PC-9 (cell line): ENCODE data around the gene ZCCHC14. TPM values are rescaled to one million over a fixed set of nuclear protein-coding genes. Genes with fewer than 3 reads are reported as not detected.
"Not testable (repeated sequence)": the region's sequence is repeated elsewhere in the genome, so short reads cannot be mapped to it uniquely, and the experiment has no call there.

Experiments
- BruUV-seq: library from RNA; stranded (reverse); fragments of 400-500 nt; replicated peaks from 2 replicates; lab custom pipeline; 2021; lab: Mats Ljungman, UMichigan
- CTCF ChIA-PET: fragments of 300-600 bp; sonication (Branson Sonifier 250); formaldehyde crosslinking; loops from one replicate; lab custom pipeline; 2022; ENCODE audit warnings: antibody characterized with exemption; lab: Charles Lee
- POLR2A ChIA-PET: fragments of 300-600 bp; sonication (Branson Sonifier 250); formaldehyde crosslinking; loops from one replicate; lab custom pipeline; 2022; ENCODE audit warnings: antibody characterized with exemption; ENCODE audit not compliant: unreplicated experiment; lab: Charles Lee
- DNase-seq, 2 experiments: peaks; one replicate each; pipeline versions ENCODE4 v3.0.0 to v3.0.0-alpha.2; 2015 to 2022; ENCODE audit warnings: mixed read lengths in 1 of 2
- H2AFZ ChIP-seq: fragments of 200-600 bp; sonication (generic); 2 replicates; pipeline ENCODE4 v1.8.1; 2017; ENCODE audit warnings: antibody characterized with exemption
- H3F3A ChIP-seq: fragments of 200-600 bp; sonication (generic); 2 replicates; pipeline ENCODE4 v1.8.1; 2017; ENCODE audit warnings: antibody characterized with exemption, mild to moderate bottlenecking, low read depth; ENCODE audit not compliant: insufficient read depth
- H3K27ac ChIP-seq: fragments of 200-600 bp; sonication (generic); 2 replicates; pipeline ENCODE4 v1.6.1; 2016; ENCODE audit warnings: mixed run types
- H3K27me3 ChIP-seq: fragments of 200-600 bp; sonication (generic); 2 replicates; pipeline ENCODE4 v1.6.1; 2016; ENCODE audit warnings: low read depth, mixed run types; ENCODE audit not compliant: insufficient read depth
- H3K36me3 ChIP-seq: fragments of 200-600 bp; sonication (generic); 2 replicates; pipeline ENCODE4 v1.6.1; 2016; ENCODE audit warnings: low read depth, mixed run types
- H3K4me1 ChIP-seq: fragments of 200-600 bp; sonication (generic); replicated peaks from 2 replicates; pipeline ENCODE4 v1.6.1; 2016; ENCODE audit warnings: mixed run types; ENCODE audit not compliant: insufficient read depth
- H3K4me2 ChIP-seq: fragments of 200-600 bp; sonication (generic); 2 replicates; pipeline ENCODE4 v1.6.1; 2017; ENCODE audit warnings: mixed run types
- H3K4me3 ChIP-seq: fragments of 200-600 bp; sonication (generic); 2 replicates; pipeline ENCODE4 v1.6.1; 2016; ENCODE audit warnings: mixed run types
- H3K79me2 ChIP-seq: fragments of 200-600 bp; sonication (generic); 2 replicates; pipeline ENCODE4 v1.6.1; 2017; ENCODE audit warnings: low read depth, mixed run types
- H3K9me2 ChIP-seq: fragments of 200-600 bp; sonication (generic); 2 replicates; pipeline ENCODE4 v1.8.1; 2017; ENCODE audit warnings: mild to moderate bottlenecking; ENCODE audit not compliant: insufficient read depth
- H3K9me3 ChIP-seq: fragments of 200-600 bp; sonication (generic); 2 replicates; pipeline ENCODE4 v1.8.1; 2016; ENCODE audit warnings: low read depth; ENCODE audit not compliant: insufficient read depth
- H4K20me1 ChIP-seq: fragments of 200-600 bp; sonication (generic); 2 replicates; pipeline ENCODE4 v1.8.1; 2017; ENCODE audit not compliant: insufficient read depth
- EZH2 ChIP-seq: fragments of 200-600 bp; sonication (generic); IDR thresholded peaks from 2 replicates; pipeline ENCODE4 v1.8.0; 2017; ENCODE audit warnings: antibody characterized with exemption, low read depth
- intact Hi-C: fragments of 100-400 bp; cut with micrococcal nuclease; formaldehyde crosslinking; loops from one replicate; pipeline ENCODE4 v1.10.0; 2022; ENCODE audit not compliant: unreplicated experiment
- total RNA-seq: library from RNA; stranded (reverse); gene quantifications from 2 replicates; pipeline ENCODE4 v1.2.3, GENCODE V29; 2021
- TF ChIP-seq, protein P1 (sequence below): fragments of 200-600 bp; sonication (generic); conservative IDR thresholded peaks from 2 replicates; pipeline ENCODE4 v1.6.1; 2017; ENCODE audit warnings: mixed run types, antibody characterized with exemption, mild to moderate bottlenecking, moderate library complexity

ZCCHC14 gene
- total RNA-seq, 1 experiment from 2014 or later = 17.9 TPM

DNA sequence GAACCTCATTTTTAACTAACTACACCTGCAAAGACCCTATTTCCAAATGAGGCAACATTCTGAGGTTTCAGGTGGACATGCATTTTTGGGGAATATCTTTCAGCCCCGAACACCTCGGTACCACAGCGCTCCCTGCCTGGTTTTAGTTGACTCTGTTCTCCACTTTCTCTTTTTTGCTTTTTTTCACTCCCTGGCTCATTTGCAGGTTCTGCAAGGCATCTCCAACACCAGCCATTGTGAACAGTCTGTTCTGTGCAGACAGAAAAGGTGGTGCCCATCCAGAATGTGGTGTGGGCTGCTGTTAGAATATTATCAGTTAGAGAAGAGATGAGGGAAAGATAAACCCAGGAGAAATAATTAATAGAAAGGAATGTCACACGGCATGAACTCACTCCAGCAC, 32.5 kb upstream of the ZCCHC14 start:
- Histone ChIP-seq H3K4me3 (no peak overlapping the region), H2AFZ (no peak overlapping the region), H3F3A (no peaks in the 10 kb centered on the region), H3K27me3 (peaks cover 82% of the 10 kb centered on the region), H3K79me2 (no peaks in the 10 kb centered on the region), H3K4me1 (no peaks in the 10 kb centered on the region), H3K9me3 (peaks cover 11% of the 10 kb centered on the region; the same call in 1 of the 2 replicates), H3K4me2 (no peak overlapping the region), H4K20me1 (no peaks in the 10 kb centered on the region), H3K36me3 (no peaks in the 10 kb centered on the region), H3K27ac (no peak overlapping the region), H3K9me2 (no peaks in the 10 kb centered on the region)
- CTCF ChIA-PET = no interaction called here
- no peak for DNase-seq
- intact Hi-C loops = no loop called here
- TF ChIP-seq, protein P1, sequence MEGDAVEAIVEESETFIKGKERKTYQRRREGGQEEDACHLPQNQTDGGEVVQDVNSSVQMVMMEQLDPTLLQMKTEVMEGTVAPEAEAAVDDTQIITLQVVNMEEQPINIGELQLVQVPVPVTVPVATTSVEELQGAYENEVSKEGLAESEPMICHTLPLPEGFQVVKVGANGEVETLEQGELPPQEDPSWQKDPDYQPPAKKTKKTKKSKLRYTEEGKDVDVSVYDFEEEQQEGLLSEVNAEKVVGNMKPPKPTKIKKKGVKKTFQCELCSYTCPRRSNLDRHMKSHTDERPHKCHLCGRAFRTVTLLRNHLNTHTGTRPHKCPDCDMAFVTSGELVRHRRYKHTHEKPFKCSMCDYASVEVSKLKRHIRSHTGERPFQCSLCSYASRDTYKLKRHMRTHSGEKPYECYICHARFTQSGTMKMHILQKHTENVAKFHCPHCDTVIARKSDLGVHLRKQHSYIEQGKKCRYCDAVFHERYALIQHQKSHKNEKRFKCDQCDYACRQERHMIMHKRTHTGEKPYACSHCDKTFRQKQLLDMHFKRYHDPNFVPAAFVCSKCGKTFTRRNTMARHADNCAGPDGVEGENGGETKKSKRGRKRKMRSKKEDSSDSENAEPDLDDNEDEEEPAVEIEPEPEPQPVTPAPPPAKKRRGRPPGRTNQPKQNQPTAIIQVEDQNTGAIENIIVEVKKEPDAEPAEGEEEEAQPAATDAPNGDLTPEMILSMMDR = no peak
- no peak for TF ChIP-seq EZH2
- POLR2A ChIA-PET = no interaction called here
- no TSS peak for BruUV-seq

DNA sequence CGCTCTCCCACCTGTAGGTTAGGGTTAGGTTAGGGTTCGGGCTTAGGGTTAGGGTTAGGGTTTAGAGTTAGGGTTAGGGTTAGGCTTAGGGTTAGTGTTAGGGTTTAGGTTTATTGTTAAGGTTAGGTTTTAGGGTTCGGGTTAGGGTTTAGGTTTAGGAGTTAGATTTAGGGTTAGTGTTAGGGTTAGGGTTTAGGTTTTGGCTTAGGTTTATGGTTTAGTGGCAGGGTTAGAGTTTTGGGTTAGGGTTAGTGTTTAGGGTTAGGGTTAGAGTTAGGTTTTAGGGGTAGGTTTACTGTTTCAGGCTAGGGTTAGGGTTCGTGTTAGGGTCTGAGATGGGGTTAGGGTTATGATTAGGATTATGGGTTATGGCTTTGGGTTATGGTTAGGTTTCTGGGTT, 31.6 kb upstream of the ZCCHC14 start:
- intact Hi-C loops = no loop called here
- Histone ChIP-seq H3K79me2 (no peaks in the 10 kb centered on the region), H3K4me2 (no peak overlapping the region), H2AFZ (no peak overlapping the region), H3K9me3 (peaks cover 2% of the 10 kb centered on the region; the same call in 1 of the 2 replicates), H3F3A (no peaks in the 10 kb centered on the region), H3K4me3 (no peak overlapping the region), H3K36me3 (no peaks in the 10 kb centered on the region), H3K4me1 (no peaks in the 10 kb centered on the region), H3K27me3 (peaks cover 78% of the 10 kb centered on the region), H3K9me2 (no peaks in the 10 kb centered on the region), H4K20me1 (no peaks in the 10 kb centered on the region), H3K27ac (no peak overlapping the region)
- no peak for TF ChIP-seq EZH2
- TF ChIP-seq, protein P1 = no peak
- no TSS peak for BruUV-seq
- ChIA-PET POLR2A (no interaction called here), CTCF (no interaction called here)
- DNase-seq = no peak

DNA sequence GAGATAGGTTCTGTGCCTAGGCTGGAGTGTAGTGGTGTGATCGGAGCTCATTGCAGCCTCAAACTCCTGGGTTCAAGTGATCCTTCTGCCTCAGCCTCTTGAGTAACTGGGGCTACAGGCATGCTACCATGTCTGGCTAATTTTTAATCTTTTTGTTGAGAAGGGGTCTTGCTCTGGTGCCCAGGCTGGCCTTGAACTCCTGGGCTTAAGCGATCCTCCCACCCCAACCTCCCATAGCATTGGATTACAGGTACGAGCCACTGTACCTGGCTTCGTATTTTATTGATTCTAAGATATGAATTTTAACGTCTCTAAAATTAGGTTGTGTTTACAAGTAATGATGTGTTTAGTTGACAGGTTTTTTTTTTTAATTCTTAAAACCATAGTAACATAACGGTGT, 30.8 kb upstream of the ZCCHC14 start:
- intact Hi-C loops, H3K79me2 ChIP-seq, H3K4me2 ChIP-seq, H3K36me3 ChIP-seq, H3K4me3 ChIP-seq, H4K20me1 ChIP-seq, CTCF ChIA-PET, H2AFZ ChIP-seq, H3K9me3 ChIP-seq, DNase-seq, BruUV-seq, POLR2A ChIA-PET, H3K4me1 ChIP-seq, H3K27ac ChIP-seq, H3F3A ChIP-seq, H3K9me2 ChIP-seq: not testable (repeated sequence)
- peaks cover 78% of the 10 kb centered on the region for H3K27me3 ChIP-seq

DNA sequence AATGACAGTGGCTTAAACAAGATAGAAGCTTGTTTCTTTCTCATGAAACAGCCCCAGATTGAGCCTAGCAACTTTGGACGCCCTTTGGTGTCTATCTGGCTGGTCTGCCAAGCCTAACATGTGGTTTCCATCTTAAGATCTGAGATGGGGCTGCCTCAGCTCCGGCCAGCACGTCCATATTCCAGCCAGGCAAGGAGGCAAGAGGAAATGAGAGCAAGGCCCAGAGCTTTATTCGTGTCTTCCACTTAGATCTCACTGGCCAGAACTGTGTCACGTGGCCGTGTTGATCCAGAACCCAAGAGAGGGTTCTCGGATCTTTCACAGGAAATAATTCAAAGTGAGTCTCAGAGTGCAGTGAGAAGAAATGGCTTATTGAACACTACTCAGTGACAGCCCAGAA, 28.9 kb upstream of the ZCCHC14 start:
- BruUV-seq, H2AFZ ChIP-seq, POLR2A ChIA-PET, H4K20me1 ChIP-seq, H3K9me3 ChIP-seq, H3K27ac ChIP-seq, H3F3A ChIP-seq, intact Hi-C loops, H3K4me3 ChIP-seq, H3K9me2 ChIP-seq, H3K4me1 ChIP-seq, H3K4me2 ChIP-seq, H3K36me3 ChIP-seq, H3K79me2 ChIP-seq, CTCF ChIA-PET, DNase-seq: not testable (repeated sequence)
- H3K27me3 ChIP-seq = peaks cover 72% of the 10 kb centered on the region

DNA sequence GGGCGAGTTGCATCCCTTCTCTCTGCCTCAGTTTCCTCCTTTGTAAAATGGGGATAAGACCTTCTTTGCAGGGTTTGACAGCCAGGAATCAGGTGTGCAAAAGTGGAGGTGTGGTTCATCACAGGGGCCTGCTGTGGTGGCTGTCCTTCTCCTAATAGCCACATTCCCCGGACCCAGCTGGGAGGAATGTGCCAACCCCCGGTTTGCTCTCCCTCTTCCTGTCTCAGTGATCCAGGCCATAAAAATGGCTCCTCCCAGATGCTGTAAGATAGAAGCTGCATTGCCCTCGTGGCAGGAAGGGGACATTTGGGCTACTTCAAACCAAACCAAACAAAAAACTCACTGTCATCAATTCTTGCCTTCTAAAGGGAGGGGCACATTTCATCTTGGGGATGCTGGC, 26.3 kb upstream of the ZCCHC14 start:
- H3K36me3 ChIP-seq, H3K9me2 ChIP-seq, H3F3A ChIP-seq, H3K27ac ChIP-seq, DNase-seq, intact Hi-C loops, POLR2A ChIA-PET, H3K4me3 ChIP-seq, H2AFZ ChIP-seq, H3K4me2 ChIP-seq, H3K79me2 ChIP-seq, BruUV-seq, CTCF ChIA-PET, H3K4me1 ChIP-seq, H4K20me1 ChIP-seq, H3K9me3 ChIP-seq: not testable (repeated sequence)
- peaks cover 53% of the 10 kb centered on the region for H3K27me3 ChIP-seq

DNA sequence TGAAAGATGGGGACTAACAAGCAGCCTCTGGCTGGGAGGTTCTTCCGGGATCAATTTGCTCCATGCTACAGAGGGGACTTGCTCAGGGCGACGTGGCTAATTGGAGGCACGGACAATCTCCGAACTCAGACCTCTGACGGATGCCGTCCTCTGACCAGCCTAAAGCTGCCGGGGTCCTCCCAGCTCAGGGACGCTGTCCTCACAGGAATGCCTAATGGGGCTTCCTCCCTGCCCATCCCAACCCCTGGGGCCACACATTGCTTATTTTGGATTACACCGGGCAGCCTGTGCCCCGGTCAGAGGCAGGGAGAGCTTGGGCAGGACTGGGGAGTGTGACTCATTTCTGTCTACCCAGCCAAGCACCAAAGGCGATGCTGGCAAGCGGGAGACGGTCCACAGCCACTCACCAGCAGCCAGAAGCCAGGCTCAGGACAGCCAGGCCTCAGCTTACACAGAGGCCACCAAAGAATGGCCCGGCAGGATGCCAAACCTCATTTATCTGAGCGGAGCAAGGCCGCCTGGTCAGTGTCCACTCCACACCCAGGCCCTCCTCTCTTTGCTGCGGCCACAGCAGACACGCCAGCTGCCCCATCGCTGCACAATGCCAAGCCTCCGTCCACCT, 25.7 kb upstream of the ZCCHC14 start:
- H3K4me1 ChIP-seq, H3K36me3 ChIP-seq, BruUV-seq, H3F3A ChIP-seq, H3K4me2 ChIP-seq, H3K9me2 ChIP-seq, H3K79me2 ChIP-seq, intact Hi-C loops, H3K4me3 ChIP-seq, POLR2A ChIA-PET, H2AFZ ChIP-seq, H3K27ac ChIP-seq, H3K9me3 ChIP-seq, H4K20me1 ChIP-seq: not testable (repeated sequence)
- CTCF ChIA-PET = interaction anchor here (0.6 kb wide), 1 partner anchor 63 kb away, joined by 3 read pairs; no protein-coding TSS in a partner anchor
- DNase-seq = peak in 1 of 2 experiments; percentile 72
- H3K27me3 ChIP-seq = peaks cover 53% of the 10 kb centered on the region
